Measurements from ENCODE around the gene PPP5C.

Gene PPP5C

GRCh38 chr19:46340051-46340659 lies 6.7 kb upstream of the PPP5C start:
- Histone ChIP-seq H3K27ac (ENCODE audit: low read depth, low read length) (no peak overlapping the region), H3K9ac (ENCODE audit: low read length) (no peak overlapping the region), H2AFZ (ENCODE audit: low read depth, low read length, severe bottlenecking) (no peak overlapping the region), H3K4me3 (ENCODE audit: insufficient read depth, low read length, poor library complexity, severe bottlenecking) (no peak overlapping the region), H3F3A (ENCODE audit: insufficient read depth) (no peaks in the 10 kb centered on the region), H3K4me2 (ENCODE audit: low read depth, low read length, poor library complexity, severe bottlenecking) (no peak overlapping the region), H3K79me2 (ENCODE audit: insufficient read depth, low read length) (no peaks in the 10 kb centered on the region), H3K9me3 (ENCODE audit: insufficient read depth, low read length) (no peaks in the 10 kb centered on the region), H4K20me1 (ENCODE audit: low read depth, low read length) (no peaks in the 10 kb centered on the region), H3K27me3 (ENCODE audit: low read length) (no peaks in the 10 kb centered on the region), H3K9me2 (replicated peaks; ENCODE audit: insufficient read depth, low read length) (no peaks in the 10 kb centered on the region), H3K36me3 (ENCODE audit: low read length) (no peaks in the 10 kb centered on the region)
- TF ChIP-seq, protein P1, sequence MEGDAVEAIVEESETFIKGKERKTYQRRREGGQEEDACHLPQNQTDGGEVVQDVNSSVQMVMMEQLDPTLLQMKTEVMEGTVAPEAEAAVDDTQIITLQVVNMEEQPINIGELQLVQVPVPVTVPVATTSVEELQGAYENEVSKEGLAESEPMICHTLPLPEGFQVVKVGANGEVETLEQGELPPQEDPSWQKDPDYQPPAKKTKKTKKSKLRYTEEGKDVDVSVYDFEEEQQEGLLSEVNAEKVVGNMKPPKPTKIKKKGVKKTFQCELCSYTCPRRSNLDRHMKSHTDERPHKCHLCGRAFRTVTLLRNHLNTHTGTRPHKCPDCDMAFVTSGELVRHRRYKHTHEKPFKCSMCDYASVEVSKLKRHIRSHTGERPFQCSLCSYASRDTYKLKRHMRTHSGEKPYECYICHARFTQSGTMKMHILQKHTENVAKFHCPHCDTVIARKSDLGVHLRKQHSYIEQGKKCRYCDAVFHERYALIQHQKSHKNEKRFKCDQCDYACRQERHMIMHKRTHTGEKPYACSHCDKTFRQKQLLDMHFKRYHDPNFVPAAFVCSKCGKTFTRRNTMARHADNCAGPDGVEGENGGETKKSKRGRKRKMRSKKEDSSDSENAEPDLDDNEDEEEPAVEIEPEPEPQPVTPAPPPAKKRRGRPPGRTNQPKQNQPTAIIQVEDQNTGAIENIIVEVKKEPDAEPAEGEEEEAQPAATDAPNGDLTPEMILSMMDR (IDR thresholded peaks at IDR 0.05; ENCODE audit: insufficient read depth, low read length, poor library complexity, severe bottlenecking) = no peak
- no peak for TF ChIP-seq EZH2phosphoT487 (conservative IDR thresholded peaks at IDR 0.05; ENCODE audit: low read length)

GRCh38 chr19:46341937-46342336 lies 5.0 kb upstream of the PPP5C start:
- no peaks in the 10 kb centered on the region for H3K79me2 ChIP-seq (ENCODE audit: insufficient read depth, low read length)
- H3K9ac ChIP-seq (ENCODE audit: low read length) = no peak overlapping the region
- H3K27me3 ChIP-seq (ENCODE audit: low read length) = no peaks in the 10 kb centered on the region
- H3K9me2 ChIP-seq (replicated peaks; ENCODE audit: insufficient read depth, low read length) = no peaks in the 10 kb centered on the region
- no peak overlapping the region for H3K4me3 ChIP-seq (ENCODE audit: insufficient read depth, low read length, poor library complexity, severe bottlenecking)
- TF ChIP-seq, protein P1 (IDR thresholded peaks at IDR 0.05; ENCODE audit: insufficient read depth, low read length, poor library complexity, severe bottlenecking) = no peak
- no peak for TF ChIP-seq EZH2phosphoT487 (conservative IDR thresholded peaks at IDR 0.05; ENCODE audit: low read length)
- H3K4me2 ChIP-seq (ENCODE audit: low read depth, low read length, poor library complexity, severe bottlenecking) = no peak overlapping the region
- H3K9me3 ChIP-seq (ENCODE audit: insufficient read depth, low read length) = no peaks in the 10 kb centered on the region
- no peak overlapping the region for H3K27ac ChIP-seq (ENCODE audit: low read depth, low read length)
- no peak overlapping the region for H2AFZ ChIP-seq (ENCODE audit: low read depth, low read length, severe bottlenecking)
- no peaks in the 10 kb centered on the region for H4K20me1 ChIP-seq (ENCODE audit: low read depth, low read length)
- peaks cover 3% of the 10 kb centered on the region; the same call in 1 of the 2 replicates for H3F3A ChIP-seq (ENCODE audit: insufficient read depth)
- H3K36me3 ChIP-seq (ENCODE audit: low read length) = no peaks in the 10 kb centered on the region

- Histone ChIP-seq H4K20me1 (ENCODE audit: low read depth, low read length) (no peaks in the 10 kb centered on the region), H3K27ac (ENCODE audit: low read depth, low read length) (no peak overlapping the region), H3K4me2 (ENCODE audit: low read depth, low read length, poor library complexity, severe bottlenecking) (no peak overlapping the region), H3F3A (ENCODE audit: insufficient read depth) (peaks cover 3% of the 10 kb centered on the region; the same call in 1 of the 2 replicates), H3K9me2 (replicated peaks; ENCODE audit: insufficient read depth, low read length) (no peaks in the 10 kb centered on the region), H3K27me3 (ENCODE audit: low read length) (no peaks in the 10 kb centered on the region), H3K79me2 (ENCODE audit: insufficient read depth, low read length) (peaks cover 23% of the 10 kb centered on the region), H2AFZ (ENCODE audit: low read depth, low read length, severe bottlenecking) (no peak overlapping the region), H3K36me3 (ENCODE audit: low read length) (no peaks in the 10 kb centered on the region), H3K9ac (ENCODE audit: low read length) (no peak overlapping the region), H3K9me3 (ENCODE audit: insufficient read depth, low read length) (no peaks in the 10 kb centered on the region), H3K4me3 (ENCODE audit: insufficient read depth, low read length, poor library complexity, severe bottlenecking) (no peak overlapping the region)
- TF ChIP-seq, protein P1 (IDR thresholded peaks at IDR 0.05; ENCODE audit: insufficient read depth, low read length, poor library complexity, severe bottlenecking) = no peak
- no peak for TF ChIP-seq EZH2phosphoT487 (conservative IDR thresholded peaks at IDR 0.05; ENCODE audit: low read length)
These were observed 2.5 kb upstream of the PPP5C start for GRCh38 chr19:46344363-46344762.

Data from SU-DHL-6 (cell line).